SK-N-SH (cell line): ENCODE measurements around the gene OR8G1. TPM values are rescaled to one million over a fixed set of nuclear protein-coding genes. Genes with fewer than 3 reads are reported as not detected.

Experiments
- CTCF ChIA-PET: fragments of 300-600, 350-600 bp; formaldehyde crosslinking; extraction: SDS; loops from one replicate; lab custom pipeline; 2021; lab: Yijun Ruan, JAX
- POLR2A ChIA-PET: fragments of 350-600 bp; sonication (Branson Sonifier 250); formaldehyde crosslinking; extraction: SDS; loops from one replicate; lab custom pipeline; 2020; ENCODE audit warnings: antibody characterized with exemption, inconsistent platforms; lab: Yijun Ruan, JAX
- DNase-seq: peaks from one replicate; pipeline ENCODE4 v3.0.0; 2012
- H2AFZ ChIP-seq: fragments of 200-600 bp; sonication (generic); 2 replicates; pipeline ENCODE4 v1.8.1; 2016; ENCODE audit warnings: antibody characterized with exemption, mild to moderate bottlenecking, low read depth
- H3F3A ChIP-seq: fragments of 200-600 bp; sonication (generic); replicated peaks from 2 replicates; pipeline ENCODE3; 2016; ENCODE audit warnings: antibody characterized with exemption, mild to moderate bottlenecking; ENCODE audit not compliant: insufficient read depth
- H3K27ac ChIP-seq, 2 experiments: fragments of 200-500 bp in 1 of 2; fragments of 200-600 bp in 1 of 2; sonication (Bioruptor generic) in 1 of 2; sonication (generic), shearing (Covaris generic) in 1 of 2; 2 replicates each; pipeline versions ENCODE4 v1.5.1 to v1.6.1; 2014 to 2016; ENCODE audit warnings: low read depth in 2 of 2, inconsistent platforms in 1 of 2, low read length in 1 of 2, mild to moderate bottlenecking in 1 of 2, mixed read lengths in 1 of 2
- H3K27me3 ChIP-seq: fragments of 200-600 bp; sonication (generic), shearing (Covaris generic); 2 replicates; pipeline ENCODE4 v1.6.1; 2016; ENCODE audit warnings: mixed run types; ENCODE audit not compliant: insufficient read depth
- H3K36me3 ChIP-seq, 2 experiments: fragments of 200-500 bp in 1 of 2; fragments of 200-600 bp in 1 of 2; sonication (Bioruptor generic) in 1 of 2; sonication (generic) in 1 of 2; replicated peaks in 1 of 2; 2 replicates each; pipeline versions ENCODE3 to v1.5.1; 2014 to 2016; ENCODE audit warnings: low read length in 1 of 2, mild to moderate bottlenecking in 1 of 2; ENCODE audit not compliant: insufficient read depth in 2 of 2, control insufficient read depth in 1 of 2
- H3K4me1 ChIP-seq, 2 experiments: fragments of 200-500 bp in 1 of 2; fragments of 200-600 bp in 1 of 2; sonication (Bioruptor generic) in 1 of 2; sonication (generic), shearing (Covaris generic) in 1 of 2; 2 replicates each; pipeline versions ENCODE4 v1.5.1 to v1.6.1; 2014 to 2016; ENCODE audit warnings: low read depth in 1 of 2, low read length in 1 of 2, mixed run types in 1 of 2; ENCODE audit not compliant: insufficient read depth in 2 of 2, control insufficient read depth in 1 of 2
- H3K4me2 ChIP-seq: fragments of 200-600 bp; sonication (generic), shearing (Covaris generic); 2 replicates; pipeline ENCODE4 v1.6.1; 2017; ENCODE audit warnings: mixed run types
- H3K4me3 ChIP-seq, 2 experiments: fragments of 200-500 bp in 1 of 2; fragments of 200-600 bp in 1 of 2; sonication (Bioruptor generic) in 1 of 2; sonication (generic), shearing (Covaris generic) in 1 of 2; 2 replicates each; pipeline versions ENCODE4 v1.5.1 to v1.8.1; 2014 to 2016; ENCODE audit warnings: low read depth in 2 of 2, inconsistent platforms in 1 of 2, low read length in 1 of 2, mild to moderate bottlenecking in 1 of 2, mixed read lengths in 1 of 2, moderate library complexity in 1 of 2
- H3K79me2 ChIP-seq: fragments of 200-600 bp; sonication (generic); 2 replicates; pipeline ENCODE4 v1.8.1; 2017; ENCODE audit warnings: mild to moderate bottlenecking; ENCODE audit not compliant: insufficient read depth
- H3K9ac ChIP-seq: fragments of 200-600 bp; sonication (generic); 2 replicates; pipeline ENCODE4 v1.6.1; 2017; ENCODE audit warnings: mixed run types
- H3K9me2 ChIP-seq: fragments of 200-600 bp; sonication (generic); 2 replicates; pipeline ENCODE4 v1.6.1; 2017; ENCODE audit warnings: mixed run types
- H3K9me3 ChIP-seq: fragments of 200-600 bp; sonication (generic); 2 replicates; pipeline ENCODE4 v1.6.1; 2017; ENCODE audit warnings: mixed run types, mild to moderate bottlenecking, moderate library complexity
- H4K20me1 ChIP-seq: fragments of 200-600 bp; sonication (generic); 2 replicates; pipeline ENCODE4 v1.6.1; 2017; ENCODE audit warnings: mild to moderate bottlenecking, mixed run types; ENCODE audit not compliant: insufficient read depth
- EZH2phosphoT487 ChIP-seq: fragments of 200-600 bp; sonication (generic); IDR thresholded peaks from 2 replicates; pipeline ENCODE4 v1.6.1; 2017; ENCODE audit warnings: low read depth, mixed run types, mild to moderate bottlenecking, antibody characterized with exemption, moderate library complexity, borderline replicate concordance
- FOSL2 ChIP-seq: IDR thresholded peaks from 2 replicates; pipeline ENCODE4 v1.4.0; 2012; ENCODE audit warnings: low read depth, mild to moderate bottlenecking, moderate library complexity, borderline replicate concordance
- FOXJ3 ChIP-seq: sonication (generic); formaldehyde crosslinking; IDR thresholded peaks from 2 replicates; pipeline ENCODE4 v1.5.1; 2020; ENCODE audit warnings: mild to moderate bottlenecking, missing genetic modification reagents
- GATA2 ChIP-seq: sonication (generic); formaldehyde crosslinking; IDR thresholded peaks from 2 replicates; pipeline ENCODE4 v1.5.0; 2020; ENCODE audit warnings: mild to moderate bottlenecking, missing genetic modification reagents
- NFIC ChIP-seq: IDR thresholded peaks from 2 replicates; pipeline ENCODE4 v1.4.0; 2012; ENCODE audit warnings: borderline replicate concordance
- RAD21 ChIP-seq: IDR thresholded peaks from 2 replicates; pipeline ENCODE4 v1.6.1; 2012; ENCODE audit warnings: mild to moderate bottlenecking, low read length
- RCOR1 ChIP-seq: fragments of 150-350 bp; IDR thresholded peaks from 2 replicates; pipeline ENCODE4 v1.6.1; 2017; ENCODE audit warnings: antibody characterized with exemption, low read length
- RXRA ChIP-seq: IDR thresholded peaks from 2 replicates; pipeline ENCODE4 v1.4.0; 2012; ENCODE audit warnings: low read depth, mild to moderate bottlenecking, borderline replicate concordance
- SMC3 ChIP-seq: IDR thresholded peaks from 2 replicates; pipeline ENCODE4 v1.6.1; 2012; ENCODE audit warnings: low read depth, low read length, improper control_type of control experiment
- TAF1 ChIP-seq: IDR thresholded peaks from 2 replicates; pipeline ENCODE4 v1.6.1; 2012; ENCODE audit warnings: low read depth, mild to moderate bottlenecking, low read length, moderate library complexity, borderline replicate concordance
- TEAD4 ChIP-seq: IDR thresholded peaks from 2 replicates; pipeline ENCODE4 v1.4.0; 2012; ENCODE audit warnings: mild to moderate bottlenecking, borderline replicate concordance; ENCODE audit not compliant: insufficient read depth
- WGBS: methylation state at CpG from one replicate; pipeline ENCODE4 v1.1.6; 2017; ENCODE audit warnings: low lambda C conversion rate; 5-methylcytosine and 5-hydroxymethylcytosine counted together
- polyA plus RNA-seq, 3 experiments: library from polyadenylated mRNA; depleted of rRNA; stranded (reverse); fragments of >200 nt; gene quantifications; 2 replicates each; pipeline ENCODE4 v1.2.3, GENCODE V29; 2012
- TF ChIP-seq, protein P1 (sequence below): fragments of 200-600 bp; sonication (generic); IDR thresholded peaks from 2 replicates; pipeline ENCODE4 v1.6.1; 2017; ENCODE audit warnings: antibody characterized with exemption, mild to moderate bottlenecking, moderate library complexity
- TF ChIP-seq, protein P2 (sequence below): IDR thresholded peaks from 2 replicates; pipeline ENCODE4 v1.4.0; 2012; ENCODE audit warnings: low read depth, borderline replicate concordance

Gene OR8G1
- polyA plus RNA-seq, 1 of the 3 experiments (the other 2 are of a cell fraction): not detected

DNA sequence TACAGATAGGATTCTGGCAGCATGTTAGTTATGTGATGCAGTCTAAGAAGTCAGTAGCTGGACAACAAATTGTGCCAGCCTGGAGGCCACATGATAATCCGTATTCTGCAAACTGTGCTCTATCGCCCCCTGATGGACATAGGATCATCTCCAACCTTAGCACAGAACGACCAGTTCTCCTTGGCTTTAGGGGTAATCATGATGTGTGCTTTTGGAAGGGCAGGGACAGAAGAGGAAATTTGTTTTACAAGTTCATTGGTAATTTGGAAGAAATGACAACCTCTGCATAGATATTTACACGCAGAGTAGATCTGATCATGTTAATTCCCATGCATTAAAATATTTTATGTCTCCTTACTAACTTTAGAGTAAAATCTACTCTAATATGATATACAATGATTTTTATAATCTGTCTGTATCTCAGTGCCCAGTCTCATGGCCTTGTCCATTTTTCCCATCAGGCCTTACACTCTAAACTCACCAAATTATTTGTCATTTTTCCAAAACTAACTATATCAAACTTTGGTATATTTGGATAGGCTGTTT lies 45.6 kb upstream of the OR8G1 start:
- DNase-seq: peak; percentile 64
- Histone ChIP-seq H3K4me2 (no peak overlapping the region), H3K36me3 (no peaks in the 10 kb centered on the region), H3K4me1 (no peaks in the 10 kb centered on the region), H3K79me2 (no peaks in the 10 kb centered on the region), H3K9me2 (no peaks in the 10 kb centered on the region), H2AFZ (no peak overlapping the region), H3F3A (no peaks in the 10 kb centered on the region), H3K4me3 (no peak overlapping the region), H4K20me1 (no peaks in the 10 kb centered on the region), H3K27me3 (peaks cover 4% of the 10 kb centered on the region; the same call in 1 of the 2 replicates), H3K9me3 (no peaks in the 10 kb centered on the region), H3K27ac (no peak overlapping the region), H3K9ac (no peak overlapping the region)
- TF ChIP-seq EZH2phosphoT487 (no peak), RCOR1 (no peak), SMC3 (peak; percentile 72), FOSL2 (no peak), RAD21 (peak; percentile 77), TAF1 (no peak), FOXJ3 (CRISPR knock-in tag) (no peak), GATA2 (CRISPR knock-in tag) (no peak), NFIC (0 out of 2 replicates have a peak, but pooled peaks have one; percentile 0), TEAD4 (no peak)
- TF ChIP-seq, protein P1, sequence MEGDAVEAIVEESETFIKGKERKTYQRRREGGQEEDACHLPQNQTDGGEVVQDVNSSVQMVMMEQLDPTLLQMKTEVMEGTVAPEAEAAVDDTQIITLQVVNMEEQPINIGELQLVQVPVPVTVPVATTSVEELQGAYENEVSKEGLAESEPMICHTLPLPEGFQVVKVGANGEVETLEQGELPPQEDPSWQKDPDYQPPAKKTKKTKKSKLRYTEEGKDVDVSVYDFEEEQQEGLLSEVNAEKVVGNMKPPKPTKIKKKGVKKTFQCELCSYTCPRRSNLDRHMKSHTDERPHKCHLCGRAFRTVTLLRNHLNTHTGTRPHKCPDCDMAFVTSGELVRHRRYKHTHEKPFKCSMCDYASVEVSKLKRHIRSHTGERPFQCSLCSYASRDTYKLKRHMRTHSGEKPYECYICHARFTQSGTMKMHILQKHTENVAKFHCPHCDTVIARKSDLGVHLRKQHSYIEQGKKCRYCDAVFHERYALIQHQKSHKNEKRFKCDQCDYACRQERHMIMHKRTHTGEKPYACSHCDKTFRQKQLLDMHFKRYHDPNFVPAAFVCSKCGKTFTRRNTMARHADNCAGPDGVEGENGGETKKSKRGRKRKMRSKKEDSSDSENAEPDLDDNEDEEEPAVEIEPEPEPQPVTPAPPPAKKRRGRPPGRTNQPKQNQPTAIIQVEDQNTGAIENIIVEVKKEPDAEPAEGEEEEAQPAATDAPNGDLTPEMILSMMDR: peak; percentile 76
- TF ChIP-seq, protein P2, sequence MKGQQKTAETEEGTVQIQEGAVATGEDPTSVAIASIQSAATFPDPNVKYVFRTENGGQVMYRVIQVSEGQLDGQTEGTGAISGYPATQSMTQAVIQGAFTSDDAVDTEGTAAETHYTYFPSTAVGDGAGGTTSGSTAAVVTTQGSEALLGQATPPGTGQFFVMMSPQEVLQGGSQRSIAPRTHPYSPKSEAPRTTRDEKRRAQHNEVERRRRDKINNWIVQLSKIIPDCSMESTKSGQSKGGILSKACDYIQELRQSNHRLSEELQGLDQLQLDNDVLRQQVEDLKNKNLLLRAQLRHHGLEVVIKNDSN: no peak
- 1% methylated on average over 4 of the region's 4 CpGs for WGBS
- CTCF ChIA-PET: interaction anchor here (0.6 to 13.1 kb wide), 27 partner anchors 10 to 209 kb away, joined by 3 to 247 read pairs (median 4); partner anchors contain the start of genes OR10D3, OR10G8 and VWA5A
- POLR2A ChIA-PET: no interaction called here

- Histone ChIP-seq H3K79me2 (no peaks in the 10 kb centered on the region), H3K9me3 (no peaks in the 10 kb centered on the region), H4K20me1 (no peaks in the 10 kb centered on the region), H3K4me3 (no peak overlapping the region), H3K9ac (no peak overlapping the region), H2AFZ (no peak overlapping the region), H3K9me2 (no peaks in the 10 kb centered on the region), H3K27ac (no peak overlapping the region), H3K4me1 (no peaks in the 10 kb centered on the region), H3K4me2 (no peak overlapping the region), H3K27me3 (no peaks in the 10 kb centered on the region; the same call in 1 of the 2 replicates), H3F3A (no peaks in the 10 kb centered on the region), H3K36me3 (no peaks in the 10 kb centered on the region)
- ChIA-PET POLR2A (no interaction called here), CTCF (interaction anchor here (1.0 to 13.1 kb wide), 4 partner anchors 11 to 133 kb away, joined by 3 to 247 read pairs (median 4); no protein-coding TSS in a partner anchor)
- DNase-seq: no peak
- no peak for TF ChIP-seq RXRA
- 0% methylated on average over 2 of the region's 2 CpGs for WGBS
Observed at GRCh38 chr11:124197999-124198398, 42.9 kb upstream of the OR8G1 start.
